ENCODE results near the gene NHSL1. TPM values are rescaled to one million over a fixed set of nuclear protein-coding genes. Genes with fewer than 3 reads are reported as not detected.

NHSL1 gene
- total RNA-seq, 1 experiment from 2014 or later = 41.9 TPM

- peak overlapping the region; percentile 51 for H3K4me3 Mint-ChIP-seq (ENCODE audit: unreplicated experiment)
- H3K27me3 ChIP-seq (replicated peaks; ENCODE audit: control insufficient read depth, insufficient read depth, low read length) = no peaks in the 10 kb centered on the region
- CTCF ChIA-PET = no interaction called here
- DNase-seq = no peak
- H3K27me3 Mint-ChIP-seq (ENCODE audit: insufficient read depth, unreplicated experiment) = no peaks in the 10 kb centered on the region
- H3K4me1 ChIP-seq = peaks cover 79% of the 10 kb centered on the region
- peak overlapping the region; percentile 58 for H3K27ac Mint-ChIP-seq (ENCODE audit: unreplicated experiment)
- intact Hi-C loops (cut with micrococcal nuclease; ENCODE audit: unreplicated experiment) = no loop called here
- TF ChIP-seq CTCF (IDR thresholded peaks at IDR 0.05; ENCODE audit: insufficient read depth in 1 of 2, low read depth in 1 of 2, low read length in 1 of 2, severe bottlenecking in 1 of 2, unreplicated experiment in 1 of 2) = no peak
- H3K9me3 ChIP-seq = no peaks in the 10 kb centered on the region
- H3K36me3 ChIP-seq (ENCODE audit: control insufficient read depth, insufficient read depth, low read length) = no peaks in the 10 kb centered on the region; the same call in 1 of the 2 replicates
- POLR2A ChIA-PET = no interaction called here
- peaks cover 57% of the 10 kb centered on the region for H3K4me1 Mint-ChIP-seq (ENCODE audit: low read depth, unreplicated experiment)
- no peaks in the 10 kb centered on the region for H3K9me3 Mint-ChIP-seq (ENCODE audit: unreplicated experiment)
- BruUV-seq (replicated peaks) = no TSS peak
- no peak overlapping the region for H3K4me3 ChIP-seq (ENCODE audit: low read depth, low read length)
- H3K36me3 Mint-ChIP-seq (ENCODE audit: insufficient read depth, unreplicated experiment) = peaks cover 6% of the 10 kb centered on the region
These were observed 45.2 kb upstream of the NHSL1 start for GRCh38 chr6:138544501-138544900.

- H3K4me1 Mint-ChIP-seq (ENCODE audit: low read depth, unreplicated experiment) = peaks cover 57% of the 10 kb centered on the region
- H3K9me3 Mint-ChIP-seq (ENCODE audit: unreplicated experiment) = no peaks in the 10 kb centered on the region
- TF ChIP-seq CTCF (IDR thresholded peaks at IDR 0.05; ENCODE audit: insufficient read depth in 1 of 2, low read depth in 1 of 2, low read length in 1 of 2, severe bottlenecking in 1 of 2, unreplicated experiment in 1 of 2) = no peak
- ChIA-PET POLR2A (no interaction called here), CTCF (interaction anchor here (0.9 kb wide), 1 partner anchor 23 kb away, joined by 3 read pairs; no protein-coding TSS in a partner anchor)
- DNase-seq = peak in 1 of 2 experiments; percentile 25
- Histone ChIP-seq H3K36me3 (ENCODE audit: control insufficient read depth, insufficient read depth, low read length) (no peaks in the 10 kb centered on the region; the same call in 1 of the 2 replicates), H3K4me3 (ENCODE audit: low read depth, low read length) (no peak overlapping the region), H3K9me3 (no peaks in the 10 kb centered on the region), H3K27me3 (replicated peaks; ENCODE audit: control insufficient read depth, insufficient read depth, low read length) (no peaks in the 10 kb centered on the region), H3K4me1 (peaks cover 79% of the 10 kb centered on the region)
- no TSS peak for BruUV-seq (replicated peaks)
- H3K36me3 Mint-ChIP-seq (ENCODE audit: insufficient read depth, unreplicated experiment) = peaks cover 6% of the 10 kb centered on the region
- no peaks in the 10 kb centered on the region for H3K27me3 Mint-ChIP-seq (ENCODE audit: insufficient read depth, unreplicated experiment)
- peak overlapping the region; percentile 51 for H3K4me3 Mint-ChIP-seq (ENCODE audit: unreplicated experiment)
- intact Hi-C loops (cut with micrococcal nuclease; ENCODE audit: unreplicated experiment) = no loop called here
- peak overlapping the region; percentile 69 for H3K27ac Mint-ChIP-seq (ENCODE audit: unreplicated experiment)
These were observed 44.4 kb upstream of the NHSL1 start for GRCh38 chr6:138543657-138544056.

GRCh38 chr6:138541823-138542481 lies 42.7 kb upstream of the NHSL1 start:
- Histone ChIP-seq H3K9me3 (no peaks in the 10 kb centered on the region), H3K36me3 (ENCODE audit: control insufficient read depth, insufficient read depth, low read length) (no peaks in the 10 kb centered on the region; the same call in 1 of the 2 replicates), H3K27me3 (replicated peaks; ENCODE audit: control insufficient read depth, insufficient read depth, low read length) (no peaks in the 10 kb centered on the region), H3K4me3 (ENCODE audit: low read depth, low read length) (no peak overlapping the region), H3K4me1 (peaks cover 86% of the 10 kb centered on the region)
- POLR2A ChIA-PET = interaction anchor here (0.8 kb wide), 1 partner anchor 137 kb away, joined by 3 read pairs; the partner anchor contains the start of gene HEBP2
- no TSS peak for BruUV-seq (replicated peaks)
- no peak for TF ChIP-seq CTCF (IDR thresholded peaks at IDR 0.05; ENCODE audit: insufficient read depth in 1 of 2, low read depth in 1 of 2, low read length in 1 of 2, severe bottlenecking in 1 of 2, unreplicated experiment in 1 of 2)
- H3K4me1 Mint-ChIP-seq (ENCODE audit: low read depth, unreplicated experiment) = peaks cover 55% of the 10 kb centered on the region
- peak overlapping the region; percentile 44 for H3K27ac Mint-ChIP-seq (ENCODE audit: unreplicated experiment)
- H3K27me3 Mint-ChIP-seq (ENCODE audit: insufficient read depth, unreplicated experiment) = no peaks in the 10 kb centered on the region
- no peak overlapping the region for H3K4me3 Mint-ChIP-seq (ENCODE audit: unreplicated experiment)
- no peaks in the 10 kb centered on the region for H3K9me3 Mint-ChIP-seq (ENCODE audit: unreplicated experiment)
- H3K36me3 Mint-ChIP-seq (ENCODE audit: insufficient read depth, unreplicated experiment) = peaks cover 11% of the 10 kb centered on the region
- intact Hi-C loops (cut with micrococcal nuclease; ENCODE audit: unreplicated experiment) = no loop called here
- CTCF ChIA-PET = interaction anchor here (0.6 kb wide), 1 partner anchor 246 kb away, joined by 5 read pairs; no protein-coding TSS in a partner anchor
- DNase-seq = no peak
